Heart right ventricle (tissue), 16 donors: ENCODE results near the gene SHISAL2A. TPM values are rescaled to one million over a fixed set of nuclear protein-coding genes. Genes with fewer than 3 reads are reported as not detected.

ENCODE experiments used
- ATAC-seq, 8 donors: fragments of 200-7000 bp; cut with Tn5 transposase; one replicate each; pipeline ENCODE4 v1.9.1; 2020; ENCODE audit warnings: mild to moderate bottlenecking in 8 of 8, moderate library complexity in 8 of 8, moderate number of reproducible peaks in 1 of 8
- DNase-seq, 2 donors: peaks; one replicate each; pipeline ENCODE4 v3.0.0-alpha.2; 2020
- H3K27ac ChIP-seq, 10 donors: fragments of 200-600 bp; sonication (generic) in 2 of 10; one replicate each; pipeline versions ENCODE4 v1.5.0 to v1.8.0; 2020 to 2022; ENCODE audit warnings: mild to moderate bottlenecking in 3 of 10
- H3K27me3 ChIP-seq, 7 donors: fragments of 200-600 bp; one replicate each; pipeline ENCODE4 v1.8.0; 2021 to 2022; ENCODE audit warnings: mild to moderate bottlenecking in 2 of 7
- H3K36me3 ChIP-seq, 9 donors: fragments of 200-600 bp; sonication (generic) in 1 of 9; one replicate each; pipeline versions ENCODE4 v1.5.0 to v1.8.0; 2020 to 2022; ENCODE audit warnings: mild to moderate bottlenecking in 2 of 9
- H3K4me1 ChIP-seq, 9 donors: fragments of 200-600 bp; sonication (generic) in 1 of 9; one replicate each; pipeline versions ENCODE4 v1.5.0 to v1.8.0; 2020 to 2022; ENCODE audit warnings: mild to moderate bottlenecking in 4 of 9
- H3K4me3 ChIP-seq, 10 donors: fragments of 200-600 bp; sonication (generic) in 2 of 10; one replicate each; pipeline versions ENCODE4 v1.5.0 to v1.8.0; 2020 to 2022; ENCODE audit warnings: mild to moderate bottlenecking in 7 of 10, moderate library complexity in 2 of 10
- H3K9me3 ChIP-seq, 11 donors: fragments of 200-600 bp in 10 of 11; sonication (generic) in 2 of 11; one replicate each; pipeline versions ENCODE4 v1.5.0 to v1.8.0; 2013 to 2022; ENCODE audit warnings: mild to moderate bottlenecking in 2 of 11, control low read depth in 1 of 11, moderate library complexity in 1 of 11
- WGBS, 2 donors: extraction: QIAGEN DNeasy Blood & Tissue Kit; methylation state at CpG; one replicate each; pipeline ENCODE4 v1.1.7; 2013; ENCODE audit warnings: inconsistent platforms in 1 of 2; 5-methylcytosine and 5-hydroxymethylcytosine counted together
- intact Hi-C, 10 donors: fragments of 100-400 bp; cut with DNase I; formaldehyde crosslinking; loops; one replicate each; pipeline versions ENCODE4 v1.11.1 to v1.14.2; 2022
- polyA plus RNA-seq, 2 donors: library from polyadenylated mRNA; stranded (reverse); fragments of 200-250 nt; gene quantifications; one replicate each; pipeline ENCODE4 v1.2.3, GENCODE V29; 2013
- total RNA-seq, 10 donors: library from RNA; stranded (reverse); fragmentation: NEBNext Ultra II Directional in 3 of 10; extraction: Animal tissue kit (Norgen Biotek cat#: 25700) in 3 of 10; gene quantifications; one replicate each; pipeline versions ENCODE4 v1.2.1 to v1.2.4, GENCODE V29; 2021 to 2023
- TF ChIP-seq, protein P1 (sequence below), 9 donors: fragments of 200-600 bp; sonication (generic) in 2 of 9; IDR thresholded peaks; one replicate each; pipeline versions ENCODE4 v1.5.0 to v1.8.0; 2021 to 2022; ENCODE audit warnings: antibody characterized with exemption in 9 of 9, mild to moderate bottlenecking in 5 of 9, moderate library complexity in 1 of 9
- donor health status: Arrhythmogenic right ventricular cardiomyopathy.
- donor health status: ischemic (EF 13 %, LVEDD 7.1; RV severe dilation, severe dysfunction).
- donor health status: healthy with polysubstance abuse.
- donor health status: DM: no; HTN: yes; CAD: no.
- donor health status: DM: no; HTN: no; CAD: no.
- donor health status: ischemic (EF 25% LVEDD 6.9; RV normal size, moderate dysfunction).
- donor health status: ischemic (EF 25% LVEDD 5.7; RV mildly dilated, moderate dysfunction).
- donor health status: healthy.
- donor health status: DM: yes; HTN: yes; CAD: no.
- donor health status: Ischemic cardiomyopathy.
- donor health status: ischemic (EF 35%, LVEDD 5.7; RV mildly dilated, moderate dysfunction).
- donor health status: nonischemic (EF 11% LVEDD 7.7; RV severe dilation, severe dysfunction).
- donor health status: DM: yes; HTN: yes; CAD: no.
- donor health status: PGD.
- donor health status: ischemic (EF 29% LVEDD 5.4; RV normal size, mild dysfunction).
- donor health status: nonischemic (EF 23%, LVEDD 6.1; RV moderate dilation, normal function).

The SHISAL2A gene
- total and polyA plus RNA-seq, 12 donors = 0.10 to 0.22 (median 0.19) TPM; not detected in 9

GRCh38 chr1:52628614-52629324, 4.2 kb upstream of the SHISAL2A start:
- 79 to 85% methylated on average over 8 of the region's 8 CpGs for WGBS, 2 donors
- TF ChIP-seq, protein P1, sequence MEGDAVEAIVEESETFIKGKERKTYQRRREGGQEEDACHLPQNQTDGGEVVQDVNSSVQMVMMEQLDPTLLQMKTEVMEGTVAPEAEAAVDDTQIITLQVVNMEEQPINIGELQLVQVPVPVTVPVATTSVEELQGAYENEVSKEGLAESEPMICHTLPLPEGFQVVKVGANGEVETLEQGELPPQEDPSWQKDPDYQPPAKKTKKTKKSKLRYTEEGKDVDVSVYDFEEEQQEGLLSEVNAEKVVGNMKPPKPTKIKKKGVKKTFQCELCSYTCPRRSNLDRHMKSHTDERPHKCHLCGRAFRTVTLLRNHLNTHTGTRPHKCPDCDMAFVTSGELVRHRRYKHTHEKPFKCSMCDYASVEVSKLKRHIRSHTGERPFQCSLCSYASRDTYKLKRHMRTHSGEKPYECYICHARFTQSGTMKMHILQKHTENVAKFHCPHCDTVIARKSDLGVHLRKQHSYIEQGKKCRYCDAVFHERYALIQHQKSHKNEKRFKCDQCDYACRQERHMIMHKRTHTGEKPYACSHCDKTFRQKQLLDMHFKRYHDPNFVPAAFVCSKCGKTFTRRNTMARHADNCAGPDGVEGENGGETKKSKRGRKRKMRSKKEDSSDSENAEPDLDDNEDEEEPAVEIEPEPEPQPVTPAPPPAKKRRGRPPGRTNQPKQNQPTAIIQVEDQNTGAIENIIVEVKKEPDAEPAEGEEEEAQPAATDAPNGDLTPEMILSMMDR (IDR thresholded peaks at IDR 0.05) = no peak

GRCh38 chr1:52629325-52629643, 3.7 kb upstream of the SHISAL2A start:
- Histone ChIP-seq H3K27me3 (peaks cover 11 to 33% (median 31%) of the 10 kb centered on the region in 7 donors), H3K4me1 (peaks cover 0 to 17% (median 8%) of the 10 kb centered on the region in 9 donors), H3K27ac (no peak overlapping the region), H3K4me3 (no peak overlapping the region), H3K9me3 (peaks cover 0 to 7% (median 0%) of the 10 kb centered on the region in 11 donors), H3K36me3 (no peaks in the 10 kb centered on the region)
- intact Hi-C loops = no loop called here
- TF ChIP-seq, protein P1 (IDR thresholded peaks at IDR 0.05) = no peak
- 63 to 71% methylated on average over 7 of the region's 7 CpGs for WGBS, 2 donors
- DNase-seq (no peak), ATAC-seq (peak in 1 of 8 donors; percentile 27)

More at GRCh38 chr1:52628614-52629324, 4.2 kb upstream of the SHISAL2A start:
- peaks cover 11 to 28% (median 26%) of the 10 kb centered on the region in 7 donors for H3K27me3 ChIP-seq
- H3K4me3 ChIP-seq = no peak overlapping the region
- peaks cover 0 to 12% (median 3%) of the 10 kb centered on the region in 11 donors for H3K9me3 ChIP-seq
- intact Hi-C loops = no loop called here
- no peak overlapping the region for H3K27ac ChIP-seq
- H3K4me1 ChIP-seq = peaks cover 0 to 17% (median 8%) of the 10 kb centered on the region in 9 donors
- H3K36me3 ChIP-seq = no peaks in the 10 kb centered on the region
- ATAC-seq (no peak), DNase-seq (no peak)

DNA sequence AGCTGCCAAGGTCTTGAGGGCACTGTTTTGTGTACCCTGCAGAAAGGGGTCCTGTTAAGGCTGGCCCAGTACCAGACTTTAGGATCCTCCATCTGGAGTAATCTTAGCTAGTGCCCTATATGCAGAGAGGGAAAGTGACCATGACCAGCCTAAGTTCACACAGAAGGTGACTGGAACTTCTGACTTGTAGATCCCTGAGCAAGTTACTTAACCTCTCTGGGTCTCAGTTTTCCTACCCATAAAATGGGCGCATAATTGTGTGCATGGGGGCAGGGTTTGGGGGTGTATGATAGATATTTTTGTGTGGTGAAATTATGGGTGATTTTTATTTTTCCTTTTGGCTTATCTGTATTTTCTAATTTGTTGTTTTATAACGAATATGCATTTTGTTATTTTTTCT, 3.3 kb upstream of the SHISAL2A start:
- peaks cover 11 to 36% (median 31%) of the 10 kb centered on the region in 7 donors for H3K27me3 ChIP-seq
- no peak overlapping the region for H3K4me3 ChIP-seq
- intact Hi-C loops = loop anchor here in 1 of 10 donors (10.0 kb wide), 1 partner anchor 75 kb away; the partner anchor contains the start of gene TUT4
- H3K36me3 ChIP-seq = no peaks in the 10 kb centered on the region
- ATAC-seq (no peak), DNase-seq (no peak)
- TF ChIP-seq, protein P1 (IDR thresholded peaks at IDR 0.05) = no peak
- peaks cover 0 to 3% (median 0%) of the 10 kb centered on the region in 11 donors for H3K9me3 ChIP-seq
- 98 to 100% methylated on average over 2 of the region's 2 CpGs for WGBS, 2 donors
- peaks cover 0 to 17% (median 8%) of the 10 kb centered on the region in 9 donors for H3K4me1 ChIP-seq
- H3K27ac ChIP-seq = no peak overlapping the region

GRCh38 chr1:52631759-52632331, 1.1 kb upstream of the SHISAL2A start:
- H3K27ac ChIP-seq = peak overlapping the region in 1 of 10 donors; percentile 84
- peak overlapping the region in 1 of 10 donors; percentile 57 for H3K4me3 ChIP-seq
- H3K27me3 ChIP-seq = peaks cover 11 to 37% (median 31%) of the 10 kb centered on the region in 7 donors
- TF ChIP-seq, protein P1 (IDR thresholded peaks at IDR 0.05) = no peak
- intact Hi-C loops = loop anchor here in 1 of 10 donors (10.0 kb wide), 1 partner anchor 77 kb away; the partner anchor contains the start of gene TUT4
- DNase-seq (no peak), ATAC-seq (no peak)
- 81 to 82% methylated on average over 8 of the region's 8 CpGs for WGBS, 2 donors
- H3K9me3 ChIP-seq = no peaks in the 10 kb centered on the region
- H3K4me1 ChIP-seq = peaks cover 0 to 27% (median 8%) of the 10 kb centered on the region in 9 donors
- no peaks in the 10 kb centered on the region for H3K36me3 ChIP-seq
